ENCODE results near the gene RBKS. TPM values are rescaled to one million over a fixed set of nuclear protein-coding genes. Genes with fewer than 3 reads are reported as not detected.

The RBKS gene
- total RNA-seq, 2 experiments from 2014 or later = 7.2 to 8.9 TPM

- Mint-ChIP-seq H3K9me3 (no peaks in the 10 kb centered on the region), H3K4me3 (no peak overlapping the region), H3K4me1 (ENCODE audit: low read depth) (no peaks in the 10 kb centered on the region), H3K36me3 (ENCODE audit: low read depth) (peaks cover 1% of the 10 kb centered on the region), H3K27me3 (no peaks in the 10 kb centered on the region), H3K27ac (no peak overlapping the region)
- DNase-seq = no peak
- ATAC-seq = no peak
- TF ChIP-seq CTCF (IDR thresholded peaks at IDR 0.05) = no peak
- CTCF ChIA-PET = no interaction called here
- POLR2A ChIA-PET = interaction anchor here (0.8 kb wide), 1 partner anchor 8 kb away, joined by 4 read pairs; no protein-coding TSS in a partner anchor
- intact Hi-C loops (cut with micrococcal nuclease) = no loop called here
Observed at GRCh38 chr2:27839022-27839618, 51.1 kb downstream of the RBKS start.

- no peak overlapping the region for H3K4me3 Mint-ChIP-seq
- CTCF ChIA-PET = no interaction called here
- no peak overlapping the region for H3K27ac Mint-ChIP-seq
- H3K9me3 Mint-ChIP-seq = no peaks in the 10 kb centered on the region
- ATAC-seq (no peak), DNase-seq (no peak)
- no peaks in the 10 kb centered on the region for H3K27me3 Mint-ChIP-seq
- no peaks in the 10 kb centered on the region for H3K4me1 Mint-ChIP-seq (ENCODE audit: low read depth)
- TF ChIP-seq CTCF (IDR thresholded peaks at IDR 0.05) = no peak
- intact Hi-C loops (cut with micrococcal nuclease) = no loop called here
- POLR2A ChIA-PET = no interaction called here
- H3K36me3 Mint-ChIP-seq (ENCODE audit: low read depth) = peaks cover 1% of the 10 kb centered on the region
Observed at GRCh38 chr2:27838502-27838901, 51.7 kb downstream of the RBKS start.

- H3K36me3 Mint-ChIP-seq (ENCODE audit: low read depth) = peaks cover 12% of the 10 kb centered on the region
- no peaks in the 10 kb centered on the region for H3K9me3 Mint-ChIP-seq
- ChIA-PET CTCF (no interaction called here), POLR2A (no interaction called here)
- H3K27me3 Mint-ChIP-seq = no peaks in the 10 kb centered on the region
- ATAC-seq (no peak), DNase-seq (no peak)
- intact Hi-C loops (cut with micrococcal nuclease) = no loop called here
- H3K4me3 Mint-ChIP-seq = no peak overlapping the region
- no peak for TF ChIP-seq CTCF (IDR thresholded peaks at IDR 0.05)
- no peaks in the 10 kb centered on the region for H3K4me1 Mint-ChIP-seq (ENCODE audit: low read depth)
- H3K27ac Mint-ChIP-seq = no peak overlapping the region
Observed at GRCh38 chr2:27833931-27834330, 56.3 kb downstream of the RBKS start.

GRCh38 chr2:27832396-27832795 lies 57.8 kb downstream of the RBKS start:
- DNase-seq = no peak
- no peaks in the 10 kb centered on the region for H3K4me1 Mint-ChIP-seq (ENCODE audit: low read depth)
- no peaks in the 10 kb centered on the region for H3K9me3 Mint-ChIP-seq
- ChIA-PET CTCF (no interaction called here), POLR2A (interaction anchor here (1.4 kb wide), 1 partner anchor 19 kb away, joined by 3 read pairs; no protein-coding TSS in a partner anchor)
- H3K27ac Mint-ChIP-seq = no peak overlapping the region
- no peaks in the 10 kb centered on the region for H3K27me3 Mint-ChIP-seq
- TF ChIP-seq CTCF (IDR thresholded peaks at IDR 0.05) = no peak
- H3K4me3 Mint-ChIP-seq = no peak overlapping the region
- ATAC-seq = no peak
- intact Hi-C loops (cut with micrococcal nuclease) = no loop called here
- peaks cover 12% of the 10 kb centered on the region for H3K36me3 Mint-ChIP-seq (ENCODE audit: low read depth)

- no peak overlapping the region for H3K27ac Mint-ChIP-seq
- intact Hi-C loops (cut with micrococcal nuclease) = no loop called here
- H3K27me3 Mint-ChIP-seq = no peaks in the 10 kb centered on the region
- H3K4me3 Mint-ChIP-seq = no peak overlapping the region
- DNase-seq (no peak), ATAC-seq (no peak)
- no peaks in the 10 kb centered on the region for H3K4me1 Mint-ChIP-seq (ENCODE audit: low read depth)
- ChIA-PET CTCF (no interaction called here), POLR2A (interaction anchor here (1.0 to 1.4 kb wide), 2 partner anchors 8 to 18 kb away, joined by 3 to 4 read pairs; no protein-coding TSS in a partner anchor)
- no peaks in the 10 kb centered on the region for H3K9me3 Mint-ChIP-seq
- no peak for TF ChIP-seq CTCF (IDR thresholded peaks at IDR 0.05)
- H3K36me3 Mint-ChIP-seq (ENCODE audit: low read depth) = peaks cover 11% of the 10 kb centered on the region
Observed at GRCh38 chr2:27831279-27832050, 58.7 kb downstream of the RBKS start.

Data from activated CD8-positive, alpha-beta T cell treated with anti-CD3 and anti-CD28 coated beads for 36 hours (primary cell).